HepG2 (cell line): Measurements from ENCODE around the gene APBB2. TPM values are rescaled to one million over a fixed set of nuclear protein-coding genes. Genes with fewer than 3 reads are reported as not detected.

Experiments
- ATAC-seq: fragments of 200-7000 bp; cut with Tn5 transposase; 3 replicates; pipeline ENCODE4 v1.9.1; 2020; ENCODE audit warnings: mild to moderate bottlenecking, moderate library complexity
- BruUV-seq: library from RNA; stranded (reverse); fragments of 400-500 nt; replicated peaks from 2 replicates; lab custom pipeline; 2021; lab: Mats Ljungman, UMichigan
- CTCF ChIA-PET: fragments of 300-600 bp; formaldehyde crosslinking; extraction: SDS; loops from one replicate; lab custom pipeline; 2021; ENCODE audit warnings: low total read pairs, inconsistent platforms, low intra/inter-chr PET ratio; lab: Yijun Ruan, JAX
- POLR2A ChIA-PET: fragments of 350-600 bp; sonication (Branson Sonifier 250); formaldehyde crosslinking; loops from one replicate; lab custom pipeline; 2020; ENCODE audit warnings: antibody characterized with exemption, inconsistent platforms; lab: Yijun Ruan, JAX
- DNase-seq: peaks from one replicate; pipeline ENCODE4 v3.0.0-alpha.2; 2015; ENCODE audit warnings: low spot score
- FAIRE-seq: peaks from 3 replicates; lab custom pipeline; 2011; peaks lifted over from hg19 to GRCh38; lab: Jason Lieb, UNC
- H2AFZ ChIP-seq: one replicate; pipeline ENCODE4 v1.6.1; 2011; ENCODE audit warnings: low read length, inconsistent platforms
- H3K27ac ChIP-seq: fragments of 300-600 bp; 3 replicates; pipeline ENCODE4 v1.8.0; 2011; ENCODE audit warnings: mixed run types, mild to moderate bottlenecking, mixed read lengths, low read length, inconsistent platforms; ENCODE audit not compliant: insufficient read depth; ENCODE audit errors: extremely low read length
- H3K27me3 ChIP-seq, 2 experiments: fragments of 200-600 bp in 1 of 2; 2 replicates in 1 of 2; 3 replicates in 1 of 2; pipeline versions ENCODE4 v1.6.0 to v1.8.0; 2011; ENCODE audit warnings: low read length in 2 of 2, mild to moderate bottlenecking in 2 of 2, moderate library complexity in 2 of 2, inconsistent platforms in 1 of 2; ENCODE audit not compliant: insufficient read depth in 2 of 2, control insufficient read depth in 1 of 2
- H3K36me3 ChIP-seq, 2 experiments: fragments of 200-600 bp in 1 of 2; replicated peaks in 1 of 2; 2 replicates in 1 of 2; 3 replicates in 1 of 2; pipeline versions ENCODE4 v1.5.1 to v1.8.0; 2011; ENCODE audit warnings: low read length in 2 of 2, inconsistent platforms in 1 of 2; ENCODE audit not compliant: insufficient read depth in 2 of 2, control insufficient read depth in 1 of 2
- H3K4me1 ChIP-seq: 2 replicates; pipeline ENCODE4 v1.5.1; 2012; ENCODE audit warnings: low read length, inconsistent platforms; ENCODE audit not compliant: insufficient read depth
- H3K4me2 ChIP-seq: 2 replicates; pipeline ENCODE4 v1.6.0; 2011; ENCODE audit warnings: low read depth, low read length, inconsistent platforms
- H3K4me3 ChIP-seq, 3 experiments: fragments of 200-600 bp in 1 of 3; sonication (generic), shearing (Covaris generic) in 1 of 3; replicated peaks in 1 of 3; 2 replicates each; pipeline ENCODE4 v1.5.1; 2011 to 2016; ENCODE audit warnings: low read length in 3 of 3, inconsistent platforms in 2 of 3, low read depth in 2 of 3, mild to moderate bottlenecking in 2 of 3, control low read depth in 1 of 3, mixed read lengths in 1 of 3; ENCODE audit not compliant: insufficient read depth in 1 of 3
- H3K79me2 ChIP-seq: one replicate; pipeline ENCODE4 v1.6.1; 2011; ENCODE audit warnings: low read length, inconsistent platforms; ENCODE audit not compliant: insufficient read depth
- H3K9ac ChIP-seq: 2 replicates; pipeline ENCODE4 v1.6.0; 2011; ENCODE audit warnings: mild to moderate bottlenecking, low read depth, low read length, inconsistent platforms; ENCODE audit not compliant: insufficient read depth
- H3K9me3 ChIP-seq: 2 replicates; pipeline ENCODE4 v1.5.1; 2012; ENCODE audit warnings: mild to moderate bottlenecking, low read length
- H4K20me1 ChIP-seq: 2 replicates; pipeline ENCODE4 v1.6.0; 2011; ENCODE audit warnings: inconsistent platforms, mild to moderate bottlenecking, low read length, moderate library complexity; ENCODE audit not compliant: insufficient read depth
- ARID3A ChIP-seq: IDR thresholded peaks from 2 replicates; pipeline ENCODE4 v1.6.1; 2012; ENCODE audit warnings: low read depth, low read length, improper control_type of control experiment
- CHD2 ChIP-seq: IDR thresholded peaks from 2 replicates; pipeline ENCODE4 v1.6.1; 2011; ENCODE audit warnings: low read depth, low read length, improper control_type of control experiment
- CREB3 ChIP-seq: sonication (generic); formaldehyde crosslinking; IDR thresholded peaks from 2 replicates; pipeline ENCODE4 v1.5.0; 2020; ENCODE audit warnings: missing genetic modification reagents
- DBP ChIP-seq: sonication (generic); formaldehyde crosslinking; IDR thresholded peaks from 2 replicates; pipeline ENCODE4 v1.4.0; 2020; ENCODE audit warnings: missing genetic modification reagents; ENCODE audit errors: not compliant biosample characterization
- E2F5 ChIP-seq: sonication (generic); formaldehyde crosslinking; conservative IDR thresholded peaks from 2 replicates; pipeline ENCODE4 v1.4.0; 2020; ENCODE audit warnings: missing genetic modification reagents
- KDM4B ChIP-seq: sonication (generic); formaldehyde crosslinking; IDR thresholded peaks from 2 replicates; pipeline ENCODE4 v1.4.0; 2020; ENCODE audit warnings: missing genetic modification reagents
- MED13 ChIP-seq: sonication (generic); formaldehyde crosslinking; IDR thresholded peaks from 2 replicates; pipeline ENCODE4 v1.5.0; 2020; ENCODE audit warnings: missing genetic modification reagents
- MXI1 ChIP-seq: IDR thresholded peaks from 3 replicates; pipeline ENCODE4 v1.6.1; 2012; ENCODE audit warnings: low read depth, low read length, inconsistent platforms, borderline replicate concordance
- NRL ChIP-seq: sonication (generic); formaldehyde crosslinking; IDR thresholded peaks from 2 replicates; pipeline ENCODE4 v1.5.0; 2020; ENCODE audit warnings: missing genetic modification reagents, mild to moderate bottlenecking, moderate library complexity, borderline replicate concordance
- RBAK ChIP-seq: sonication (generic); formaldehyde crosslinking; IDR thresholded peaks from 2 replicates; pipeline ENCODE4 v1.5.1; 2020; ENCODE audit warnings: mild to moderate bottlenecking, missing genetic modification reagents
- SAFB2 ChIP-seq: sonication (generic); formaldehyde crosslinking; IDR thresholded peaks from 2 replicates; pipeline ENCODE4 v1.5.1; 2020; ENCODE audit warnings: missing genetic modification reagents, low read depth, mild to moderate bottlenecking, borderline replicate concordance
- TFDP2 ChIP-seq: sonication (generic); formaldehyde crosslinking; IDR thresholded peaks from 2 replicates; pipeline ENCODE4 v1.4.0; 2020; ENCODE audit warnings: missing genetic modification reagents
- ZFP36L2 ChIP-seq: sonication (generic); formaldehyde crosslinking; IDR thresholded peaks from 2 replicates; pipeline ENCODE4 v1.4.0; 2020; ENCODE audit warnings: missing genetic modification reagents
- ZNF484 ChIP-seq: sonication (generic); formaldehyde crosslinking; IDR thresholded peaks from 2 replicates; pipeline ENCODE4 v1.5.1; 2020; ENCODE audit warnings: mild to moderate bottlenecking, low read depth, missing genetic modification reagents, borderline replicate concordance
- ZNF770 ChIP-seq: sonication (generic); formaldehyde crosslinking; IDR thresholded peaks from 2 replicates; pipeline ENCODE4 v1.5.0; 2020; ENCODE audit warnings: mild to moderate bottlenecking, missing genetic modification reagents
- WGBS: methylation state at CpG from one replicate; pipeline ENCODE4 v1.1.6; 2017; ENCODE audit warnings: low lambda C conversion rate; 5-methylcytosine and 5-hydroxymethylcytosine counted together
- in situ Hi-C: cut with HindIII; loops from 2 replicates; pipeline ENCODE4 v1.10.0; 2017; ENCODE audit warnings: low pct_unique_long_range_greater_than_20kb; ENCODE audit not compliant: extremely low pct_ligation_motif_present
- intact Hi-C: fragments of 100-400 bp; cut with micrococcal nuclease; formaldehyde crosslinking; loops from one replicate; pipeline ENCODE4 v1.10.0; 2022; ENCODE audit not compliant: unreplicated experiment
- polyA plus RNA-seq, 8 experiments: library from polyadenylated mRNA; depleted of rRNA in 3 of 8; stranded (reverse) in 7 of 8; unstranded in 1 of 8; fragments of >200 nt; fragmentation: Illumina TruSeq in 4 of 8; extraction: Trizol in 4 of 8; gene quantifications; 2 replicates each; pipeline versions ENCODE4 v1.2.1 to v1.2.3, GENCODE V29; 2011 to 2016; ENCODE audit warnings: low read depth in 4 of 8, missing spikeins in 1 of 8, mixed read lengths in 1 of 8; ENCODE audit not compliant: insufficient read depth in 1 of 8
- total RNA-seq, 5 experiments: library from RNA; depleted of rRNA; stranded (reverse); fragments of >200 nt; fragmentation: Illumina TruSeq; extraction: Trizol; gene quantifications; 2 replicates each; pipeline ENCODE4 v1.2.3, GENCODE V29; 2016; ENCODE audit warnings: low read depth in 1 of 5

The APBB2 gene
- total and polyA plus RNA-seq, 2 of the 13 experiments (the other 11 are each of a cell fraction or from before 2014, with no cell fraction given), result 11.7 to 17.0 TPM

GRCh38 chr4:41216294-41217019, 2.1 kb upstream of the APBB2 start:
- POLR2A ChIA-PET, result interaction anchor here (0.8 to 3.5 kb wide), 8 partner anchors 26 to 292 kb away, joined by 3 to 40 read pairs (median 3); no protein-coding TSS in a partner anchor
- peak overlapping the region; percentile 86 for H3K27ac ChIP-seq
- peak; percentile 82 for TF ChIP-seq DBP (CRISPR knock-in tag)
- peak; percentile 85 for TF ChIP-seq NRL (CRISPR knock-in tag)
- no peak for TF ChIP-seq ZNF484
- no peak; the same call in 1 of the 2 replicates for TF ChIP-seq MED13 (CRISPR knock-in tag)
- TF ChIP-seq ARID3A, result 0 out of 2 replicates have a peak, but pooled peaks have one; percentile 46
- TF ChIP-seq TFDP2 (CRISPR knock-in tag), result peak; percentile 78
- TF ChIP-seq SAFB2 (CRISPR knock-in tag), result no peak
- TF ChIP-seq ZFP36L2 (CRISPR knock-in tag), result no peak
- peak; percentile 37; the same call in 1 of the 3 replicates for TF ChIP-seq MXI1
- TF ChIP-seq CHD2, result no peak
- no peak for TF ChIP-seq KDM4B (CRISPR knock-in tag)
- no peak for TF ChIP-seq RBAK (CRISPR knock-in tag)
- no peak for TF ChIP-seq ZNF770 (CRISPR knock-in tag)
- 0 out of 2 replicates have a peak, but pooled peaks have one; percentile 58 for TF ChIP-seq CREB3 (CRISPR knock-in tag)
- no peak for TF ChIP-seq E2F5 (CRISPR knock-in tag)

More at GRCh38 chr4:41216294-41217019, 2.1 kb upstream of the APBB2 start:
- in situ Hi-C loops (loop anchor here (5.0 to 10.0 kb wide), 3 partner anchors 92 to 294 kb away; no protein-coding TSS in a partner anchor), intact Hi-C loops (no loop called here)
- H3K27me3 ChIP-seq, result peaks cover 0 to 13% of the 10 kb centered on the region in 2 experiments; a peak in 3 of 5 replicates
- H3K4me2 ChIP-seq, result peak overlapping the region; percentile 94
- H4K20me1 ChIP-seq, result no peaks in the 10 kb centered on the region
- peaks cover 29% of the 10 kb centered on the region for H3K4me1 ChIP-seq
- CTCF ChIA-PET, result interaction anchor here (1.1 to 3.6 kb wide), 3 partner anchors 236 to 289 kb away, joined by 5 to 20 read pairs (median 6); no protein-coding TSS in a partner anchor
- no peaks in the 10 kb centered on the region for H3K9me3 ChIP-seq
- H3K9ac ChIP-seq, result peak overlapping the region; percentile 89
- BruUV-seq, result TSS peak; percentile 100
- DNase-seq (peak; percentile 84), FAIRE-seq (no peak), ATAC-seq (peak; percentile 64)
- 1% methylated on average over 13 of the region's 59 CpGs for WGBS
- H2AFZ ChIP-seq, result peak overlapping the region; percentile 94
- H3K79me2 ChIP-seq, result peaks cover 22% of the 10 kb centered on the region
- peak overlapping the region; percentile 81 to 93 (median 88) for H3K4me3 ChIP-seq
- H3K36me3 ChIP-seq, result no peaks in the 10 kb centered on the region
